Muscle of leg (tissue), 11 donors: ENCODE measurements around the gene RNMT. TPM values are rescaled to one million over a fixed set of nuclear protein-coding genes. Genes with fewer than 3 reads are reported as not detected.

Experiments used
- DNase-seq: peaks from one replicate; pipeline ENCODE4 v3.0.0; 2013
- H3K27ac ChIP-seq: one replicate; pipeline ENCODE4 v1.5.1; 2013; ENCODE audit warnings: mild to moderate bottlenecking, low read length, control low read depth
- H3K27me3 ChIP-seq: one replicate; pipeline ENCODE4 v1.6.1; 2013; ENCODE audit warnings: low read length; ENCODE audit not compliant: control insufficient read depth, insufficient read depth
- H3K36me3 ChIP-seq: one replicate; pipeline ENCODE4 v1.6.1; 2013; ENCODE audit warnings: low read length; ENCODE audit not compliant: control insufficient read depth, insufficient read depth
- H3K4me1 ChIP-seq: one replicate; pipeline ENCODE4 v1.6.1; 2013; ENCODE audit warnings: low read length; ENCODE audit not compliant: control insufficient read depth, insufficient read depth
- H3K4me3 ChIP-seq: one replicate; pipeline ENCODE4 v1.5.1; 2013; ENCODE audit warnings: low read length, control low read depth
- H3K9me3 ChIP-seq: replicated peaks from 2 replicates; pipeline ENCODE4 v1.6.1; 2013; ENCODE audit warnings: low read depth, low read length; ENCODE audit not compliant: control insufficient read depth
- WGBS: methylation state at CpG from one replicate; pipeline ENCODE4 v1.1.5; 2013; ENCODE audit warnings: missing lambda C conversion rate; ENCODE audit not compliant: insufficient coverage; 5-methylcytosine and 5-hydroxymethylcytosine counted together
- polyA plus RNA-seq, 8 donors: library from polyadenylated mRNA; unstranded; fragments of 120-200 nt; gene quantifications; one replicate each; pipeline versions ENCODE4 v1.2.1 to v1.2.3, GENCODE V29; 2013; ENCODE audit warnings: inconsistent platforms in 1 of 8, low replicate concordance in 1 of 8; ENCODE audit not compliant: insufficient read length in 8 of 8, insufficient read depth in 1 of 8
- total RNA-seq: library from RNA; stranded (reverse); fragments of 120-200 nt; gene quantifications from one replicate; pipeline ENCODE4 v1.2.4, GENCODE V29; 2013

RNMT gene
- total and polyA plus RNA-seq, 9 donors: 30.4 to 41.8 (median 32.9) TPM

GRCh38 chr18:13762690-13763439 is 36.4 kb downstream of the RNMT start:
- Histone ChIP-seq H3K27me3 (no peaks in the 10 kb centered on the region), H3K4me1 (no peaks in the 10 kb centered on the region), H3K9me3 (peaks cover 18% of the 10 kb centered on the region), H3K27ac (no peak overlapping the region), H3K36me3 (peaks cover 11% of the 10 kb centered on the region), H3K4me3 (no peak overlapping the region)
- WGBS: 90% methylated on average over 2 of the region's 3 CpGs
- DNase-seq: no peak

- Histone ChIP-seq H3K36me3 (no peaks in the 10 kb centered on the region), H3K4me1 (no peaks in the 10 kb centered on the region), H3K4me3 (no peak overlapping the region), H3K27ac (no peak overlapping the region), H3K27me3 (no peaks in the 10 kb centered on the region), H3K9me3 (no peaks in the 10 kb centered on the region)
- DNase-seq: no peak
- WGBS: 29% methylated on average over 2 of the region's 3 CpGs
Measured at GRCh38 chr18:13775058-13775457, 48.6 kb downstream of the RNMT start.

DNA sequence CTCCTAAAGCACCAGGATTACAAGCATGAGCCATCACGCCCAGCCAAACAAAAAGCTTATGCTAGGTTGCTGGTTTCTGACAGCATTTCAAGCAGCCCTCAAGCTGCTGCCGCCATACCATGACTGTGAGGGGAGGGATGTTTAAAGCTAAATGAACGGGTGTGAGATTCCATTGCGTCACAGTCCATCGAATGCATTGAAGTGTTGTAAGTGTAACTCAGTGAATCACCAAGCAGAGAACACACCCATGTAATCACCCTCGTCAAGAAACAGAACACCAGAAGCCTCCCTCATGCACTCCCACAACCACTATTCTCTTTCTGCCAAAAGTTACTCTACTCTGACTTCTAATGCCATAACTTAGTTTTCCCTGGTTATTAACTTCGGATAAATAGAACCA is 64.7 kb downstream of the RNMT start:
- Histone ChIP-seq H3K9me3 (no peaks in the 10 kb centered on the region), H3K27me3 (no peaks in the 10 kb centered on the region), H3K4me3 (no peak overlapping the region), H3K4me1 (no peaks in the 10 kb centered on the region), H3K36me3 (no peaks in the 10 kb centered on the region), H3K27ac (no peak overlapping the region)
- WGBS: 33% methylated on average over 1 of the region's 7 CpGs
- DNase-seq: no peak

DNA sequence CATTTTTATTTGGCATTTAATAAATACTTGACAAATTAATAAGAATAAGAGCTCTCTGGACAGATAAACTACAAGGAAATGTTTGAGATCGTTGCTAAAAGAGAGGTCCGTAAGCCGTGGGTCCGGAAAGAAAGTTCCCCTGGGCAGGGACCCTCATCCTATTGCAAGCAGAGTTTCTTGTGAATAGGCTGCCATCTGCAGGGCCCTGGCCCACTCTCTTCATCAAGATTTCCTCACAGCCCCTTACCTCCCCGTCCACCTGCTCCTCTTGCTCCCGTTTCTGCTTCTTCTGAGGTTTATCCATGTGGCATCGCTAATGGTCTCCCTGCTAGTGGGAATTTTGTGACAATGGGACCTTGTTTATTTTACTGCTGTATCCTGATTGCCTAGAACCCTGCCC is 67.3 kb downstream of the RNMT start:
- Histone ChIP-seq H3K4me1 (peaks cover 8% of the 10 kb centered on the region), H3K27ac (no peak overlapping the region), H3K4me3 (no peak overlapping the region), H3K27me3 (no peaks in the 10 kb centered on the region), H3K9me3 (no peaks in the 10 kb centered on the region), H3K36me3 (no peaks in the 10 kb centered on the region)
- 39% methylated on average over 4 of the region's 7 CpGs for WGBS
- no peak for DNase-seq

GRCh38 chr18:13796515-13796914 is 70.0 kb downstream of the RNMT start:
- 71% methylated on average over 8 of the region's 14 CpGs for WGBS
- Histone ChIP-seq H3K36me3 (no peaks in the 10 kb centered on the region), H3K27me3 (peaks cover 10% of the 10 kb centered on the region), H3K4me3 (no peak overlapping the region), H3K27ac (peak overlapping the region; percentile 15), H3K9me3 (no peaks in the 10 kb centered on the region), H3K4me1 (peaks cover 14% of the 10 kb centered on the region)
- no peak for DNase-seq

GRCh38 chr18:13797157-13797611 is 70.7 kb downstream of the RNMT start:
- H3K4me3 ChIP-seq: no peak overlapping the region
- H3K4me1 ChIP-seq: peaks cover 14% of the 10 kb centered on the region
- peaks cover 10% of the 10 kb centered on the region for H3K27me3 ChIP-seq
- peak; percentile 31 for DNase-seq
- H3K9me3 ChIP-seq: no peaks in the 10 kb centered on the region
- WGBS: no CpG with 5 or more reads among the region's 3 CpGs
- H3K27ac ChIP-seq: no peak overlapping the region
- H3K36me3 ChIP-seq: no peaks in the 10 kb centered on the region

- no peaks in the 10 kb centered on the region for H3K36me3 ChIP-seq
- no peak overlapping the region for H3K27ac ChIP-seq
- WGBS: 90% methylated on average over 11 of the region's 11 CpGs
Measured at GRCh38 chr18:13799396-13799795, 72.9 kb downstream of the RNMT start.

DNA sequence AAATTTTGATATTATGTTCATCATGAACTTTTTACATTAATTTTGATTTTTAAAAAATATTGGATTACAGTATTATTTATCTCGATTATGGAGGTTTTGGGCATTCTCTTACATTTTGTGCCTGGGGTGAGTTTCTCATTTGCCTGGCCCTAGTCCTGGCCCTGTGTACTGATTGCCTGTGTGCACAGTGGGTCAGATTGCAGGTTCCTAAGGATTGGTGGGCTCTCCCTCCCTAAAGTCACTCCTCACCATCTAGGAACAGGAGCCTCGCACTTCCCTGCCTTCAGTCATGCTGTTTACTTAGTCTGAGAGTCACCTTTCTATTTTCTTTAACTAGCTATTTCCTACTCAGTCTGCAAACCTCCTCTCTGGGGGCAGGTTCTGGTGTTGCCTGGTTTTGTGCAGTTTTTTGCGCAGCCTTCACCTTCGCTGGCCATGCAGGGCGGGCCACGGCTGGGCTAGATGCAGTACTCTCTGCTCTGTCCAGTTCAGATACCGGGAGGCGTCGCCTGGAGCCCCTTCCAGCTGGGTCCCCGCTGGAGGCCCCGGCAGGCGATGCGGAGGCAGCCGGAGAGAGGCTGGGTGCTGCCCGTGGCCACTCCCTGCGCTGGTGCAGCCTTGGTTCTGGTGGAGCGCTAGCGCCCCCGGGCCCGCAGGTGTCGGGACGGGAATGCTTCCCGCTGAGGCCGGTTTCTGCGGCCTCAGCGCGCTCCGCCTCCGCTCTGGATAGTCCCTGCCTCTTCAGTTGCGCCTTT is 74.2 kb downstream of the RNMT start:
- peaks cover 12% of the 10 kb centered on the region for H3K27me3 ChIP-seq
- whole genome bisulfite sequencing: 6% methylated on average over 28 of the region's 30 CpGs

More at GRCh38 chr18:13799396-13799795, 72.9 kb downstream of the RNMT start:
- no peak overlapping the region for H3K4me3 ChIP-seq
- DNase-seq: no peak
- no peaks in the 10 kb centered on the region for H3K9me3 ChIP-seq
- peaks cover 12% of the 10 kb centered on the region for H3K27me3 ChIP-seq
- H3K4me1 ChIP-seq: peaks cover 14% of the 10 kb centered on the region

DNA sequence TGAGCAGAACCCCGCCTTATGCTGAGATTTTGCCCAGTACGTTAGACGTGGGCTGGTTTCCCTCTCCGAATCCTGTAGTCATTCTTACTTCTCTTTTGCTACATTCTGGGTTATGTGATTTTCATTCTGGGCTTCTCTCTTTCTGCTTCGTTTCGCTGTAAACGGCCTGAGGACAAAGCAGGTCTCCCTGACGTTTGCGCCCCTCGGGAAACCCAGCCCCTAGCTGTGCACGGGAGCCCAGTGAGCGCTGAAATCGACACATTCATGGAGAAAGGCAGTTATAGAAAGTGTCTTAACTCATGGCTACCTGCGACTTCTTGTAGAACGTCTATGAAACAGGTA is 74.8 kb downstream of the RNMT start:
- Histone ChIP-seq H3K27ac (no peak overlapping the region), H3K9me3 (no peaks in the 10 kb centered on the region), H3K4me3 (peak overlapping the region; percentile 28), H3K36me3 (no peaks in the 10 kb centered on the region), H3K4me1 (peaks cover 14% of the 10 kb centered on the region), H3K27me3 (peaks cover 12% of the 10 kb centered on the region)
- 2% methylated on average over 9 of the region's 15 CpGs for WGBS
- no peak for DNase-seq

More for the DNA sequence above, 74.2 kb downstream of the RNMT start:
- H3K27ac ChIP-seq: no peak overlapping the region
- H3K36me3 ChIP-seq: no peaks in the 10 kb centered on the region
- no peaks in the 10 kb centered on the region for H3K9me3 ChIP-seq
- peak overlapping the region; percentile 28 for H3K4me3 ChIP-seq
- DNase-seq: peak; percentile 81
- H3K4me1 ChIP-seq: peaks cover 14% of the 10 kb centered on the region

DNA sequence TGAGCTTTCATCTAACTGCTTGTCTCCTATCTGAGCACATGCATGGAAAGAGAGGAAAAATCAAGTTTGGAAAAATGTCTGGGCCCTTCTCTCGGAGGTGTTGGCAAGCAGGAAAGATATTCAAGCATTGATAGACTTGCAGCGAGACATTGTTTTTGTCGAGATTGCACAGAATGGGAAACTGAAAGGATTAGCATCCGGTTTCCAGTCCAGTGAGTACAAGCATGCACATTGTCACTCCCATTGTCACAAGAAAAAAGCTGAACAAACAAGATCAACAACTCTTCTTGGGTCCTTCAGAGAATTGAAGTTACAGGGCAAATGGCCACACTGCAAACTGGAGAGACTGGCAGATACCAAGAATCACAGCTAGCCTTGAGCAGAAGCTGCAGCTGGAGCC is 77.8 kb downstream of the RNMT start:
- peaks cover 6% of the 10 kb centered on the region for H3K4me1 ChIP-seq
- WGBS: 70% methylated on average over 2 of the region's 4 CpGs
- H3K27ac ChIP-seq: no peak overlapping the region
- no peaks in the 10 kb centered on the region for H3K36me3 ChIP-seq
- H3K4me3 ChIP-seq: no peak overlapping the region
- peaks cover 12% of the 10 kb centered on the region for H3K27me3 ChIP-seq
- H3K9me3 ChIP-seq: no peaks in the 10 kb centered on the region
- DNase-seq: no peak
